ENCODE measurements around the gene FUOM.

DNA sequence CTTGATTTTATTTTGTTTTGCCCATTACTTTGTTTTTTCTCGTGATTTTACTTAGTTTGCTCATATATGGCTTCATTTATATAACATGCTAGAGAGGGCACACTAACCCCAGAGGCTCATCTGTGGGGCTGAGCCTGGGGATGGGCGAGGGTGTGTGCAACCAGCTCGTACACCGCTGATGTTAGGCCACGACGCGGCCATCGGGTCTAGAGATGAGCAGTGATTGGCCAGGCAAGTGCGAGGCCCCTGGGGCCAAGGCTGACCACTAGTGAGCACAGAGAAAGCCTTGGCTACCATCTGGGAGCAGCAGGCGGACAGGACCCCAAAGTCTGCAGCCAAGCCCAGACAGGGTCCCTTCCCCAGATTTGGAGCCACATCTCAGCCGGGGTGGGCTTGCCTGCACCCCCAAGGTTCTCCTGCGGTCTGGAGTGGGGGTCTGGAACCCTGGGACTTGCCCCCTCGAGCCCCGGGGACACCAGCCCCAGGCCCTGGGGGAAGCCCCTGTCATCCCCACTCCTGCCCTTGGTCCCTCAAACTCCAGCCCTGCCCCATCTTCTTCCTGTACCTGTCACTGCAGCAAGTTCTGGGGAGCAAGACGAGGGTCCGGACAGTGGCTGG, 3.7 kb downstream of the FUOM start:
- TF ChIP-seq POLR2AphosphoS5 (IDR thresholded peaks at IDR 0.05; ENCODE audit: insufficient read depth, low read depth, low read length) (no peak), POLR2A (IDR thresholded peaks at IDR 0.05; ENCODE audit: low read depth, low read length) (no peak)

Measured in endothelial cell of umbilical vein (primary cell).